Activated T-cell treated with anti-CD3 and anti-CD28 coated beads for 48 hours (primary cell): Measurements from ENCODE around the gene TRPV4.

Source experiments
- DNase-seq: peaks from one replicate; pipeline ENCODE4 v3.0.0-alpha.2; 2020; ENCODE audit warnings: low read depth

TRPV4 gene

GRCh38 chr12:109739747-109740693, 93.2 kb downstream of the TRPV4 start:
- no peak for DNase-seq

DNA sequence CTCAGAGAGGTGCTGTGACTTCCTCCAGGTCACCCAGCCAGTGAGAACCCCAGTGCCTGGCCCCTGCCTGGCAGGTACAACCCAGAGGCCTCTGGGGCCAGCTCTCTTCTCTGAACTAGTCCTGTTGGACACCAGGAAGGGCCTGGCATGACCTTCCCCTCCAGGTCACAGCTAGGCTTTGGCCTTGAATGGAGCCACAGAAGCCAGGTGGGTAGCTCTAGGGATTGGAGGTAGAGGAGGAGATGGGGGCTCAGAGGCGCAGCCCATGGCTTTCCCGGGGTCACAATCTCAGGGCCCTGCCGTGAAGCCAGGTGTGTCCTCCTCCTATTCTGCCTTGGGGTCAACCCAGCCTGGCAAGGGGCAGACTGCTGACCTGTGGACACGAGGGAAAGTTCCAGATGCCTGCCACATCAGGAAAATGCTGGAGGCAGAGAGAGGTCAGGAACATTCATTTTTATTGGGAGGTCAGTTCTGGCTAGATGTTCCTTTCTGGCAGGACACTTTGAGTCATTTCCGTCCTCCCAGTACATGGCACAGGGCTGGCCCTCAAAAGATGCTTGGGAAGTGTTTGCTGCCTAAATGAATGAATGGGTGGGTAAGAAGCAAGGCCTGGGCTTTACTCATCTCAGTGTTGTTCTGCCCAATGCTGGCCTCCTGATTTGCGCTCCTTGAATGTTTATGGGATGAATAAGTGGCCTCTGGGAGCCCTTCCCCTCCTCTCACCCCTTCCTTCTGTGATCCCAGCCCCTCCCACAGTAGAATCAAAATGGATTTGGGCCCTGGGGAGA, 94.1 kb downstream of the TRPV4 start:
- no peak for DNase-seq

DNA sequence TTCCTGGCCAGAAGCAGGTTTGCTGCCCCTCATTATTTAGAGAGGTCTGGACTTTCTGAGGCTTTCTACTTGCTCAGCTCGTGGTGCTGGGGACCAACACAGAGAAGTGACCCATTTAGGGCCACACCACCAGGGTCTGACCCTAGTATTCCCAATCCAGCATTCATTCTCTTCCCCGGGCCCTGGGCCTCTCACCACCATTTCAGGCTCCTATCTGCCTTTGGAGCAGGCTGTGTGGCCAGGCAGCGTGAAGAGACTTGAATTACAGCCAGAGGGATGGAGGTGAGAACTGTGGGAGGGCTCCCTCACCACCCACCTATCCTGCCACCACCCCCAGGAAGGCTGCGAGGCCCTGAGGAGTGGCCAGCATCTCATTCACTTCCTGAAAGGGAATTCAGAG, 95.0 kb downstream of the TRPV4 start:
- no peak for DNase-seq

DNA sequence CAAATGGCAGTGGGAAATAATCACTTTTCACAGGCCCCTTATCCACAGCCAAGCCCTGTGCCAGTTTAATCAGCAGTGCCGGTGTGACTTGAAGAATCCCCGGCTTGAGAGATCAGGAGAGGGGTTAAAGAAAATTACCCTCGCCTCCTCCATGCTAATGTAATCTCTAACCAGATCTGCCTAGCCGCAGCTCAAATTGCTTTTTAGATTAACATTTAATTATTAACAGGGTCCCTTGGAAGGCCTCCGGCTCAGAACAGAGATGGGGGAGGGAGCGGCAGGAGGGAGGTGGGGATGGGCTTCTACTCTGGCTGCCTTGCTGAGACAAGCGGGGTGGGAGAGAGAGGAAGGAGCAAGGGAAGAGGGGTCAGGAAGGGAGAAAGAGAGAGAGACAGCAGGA, 95.6 kb downstream of the TRPV4 start:
- DNase-seq: no peak

GRCh38 chr12:109737126-109737525, 96.1 kb downstream of the TRPV4 start:
- DNase-seq: no peak

GRCh38 chr12:109736552-109737108, 96.6 kb downstream of the TRPV4 start:
- DNase-seq: no peak

DNA sequence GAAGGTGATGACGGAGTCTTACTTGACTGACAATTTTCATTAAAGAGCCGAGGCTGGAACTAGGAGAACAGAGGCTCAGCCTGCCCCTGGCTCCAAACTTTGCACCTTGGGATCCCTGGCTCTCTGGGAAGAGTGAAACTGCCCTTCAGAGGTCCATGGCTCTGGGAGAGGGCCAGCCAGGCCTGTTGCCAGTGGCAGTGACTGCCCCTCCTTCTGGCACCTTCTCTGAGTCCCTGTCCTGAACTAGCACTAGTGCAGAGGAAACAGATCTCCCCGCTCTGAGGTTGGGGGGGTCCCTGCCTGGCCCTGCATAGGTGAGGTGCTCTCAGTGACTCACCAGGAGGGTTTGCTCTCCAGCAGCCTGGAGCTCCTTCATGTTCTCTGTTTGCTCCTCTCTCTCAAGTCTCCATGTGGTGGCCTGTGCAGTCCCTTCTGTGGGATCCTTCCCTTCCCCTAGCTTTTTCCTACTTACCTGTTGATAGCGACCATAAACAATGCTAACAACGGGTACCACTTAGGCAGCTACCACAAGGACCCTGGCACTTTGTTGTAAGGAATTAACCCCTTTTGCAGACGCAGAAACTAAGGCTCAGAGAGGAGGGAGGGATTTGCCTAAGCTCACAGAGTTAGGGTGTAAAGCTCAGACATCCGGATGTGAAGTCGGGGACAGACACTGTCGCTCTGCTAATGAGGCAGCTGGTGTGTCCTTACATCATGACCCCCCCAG, 97.2 kb downstream of the TRPV4 start:
- DNase-seq: no peak

DNA sequence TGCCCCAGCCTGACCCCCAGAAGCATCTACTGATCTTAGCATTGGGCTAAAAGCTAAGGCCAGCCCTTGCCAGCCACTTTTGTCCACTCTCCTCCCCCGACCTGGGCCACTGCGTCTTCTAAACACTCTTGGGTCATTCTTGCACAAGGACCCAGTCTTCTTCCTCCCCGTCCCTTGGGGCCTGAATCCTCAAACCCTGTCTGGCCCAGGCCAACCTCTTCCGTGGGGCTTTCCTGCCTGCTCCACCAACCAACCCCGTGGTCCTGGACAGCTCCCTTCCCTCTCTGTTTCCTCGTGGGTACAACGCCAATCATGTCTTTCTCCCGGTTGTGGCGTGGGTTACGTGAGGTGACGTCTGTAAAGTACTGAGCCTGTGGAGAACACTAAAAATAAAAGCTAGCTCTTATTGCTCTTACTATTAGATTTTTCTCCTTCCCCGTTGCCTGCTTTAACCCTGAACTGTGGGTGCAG, 98.1 kb downstream of the TRPV4 start:
- no peak for DNase-seq

DNA sequence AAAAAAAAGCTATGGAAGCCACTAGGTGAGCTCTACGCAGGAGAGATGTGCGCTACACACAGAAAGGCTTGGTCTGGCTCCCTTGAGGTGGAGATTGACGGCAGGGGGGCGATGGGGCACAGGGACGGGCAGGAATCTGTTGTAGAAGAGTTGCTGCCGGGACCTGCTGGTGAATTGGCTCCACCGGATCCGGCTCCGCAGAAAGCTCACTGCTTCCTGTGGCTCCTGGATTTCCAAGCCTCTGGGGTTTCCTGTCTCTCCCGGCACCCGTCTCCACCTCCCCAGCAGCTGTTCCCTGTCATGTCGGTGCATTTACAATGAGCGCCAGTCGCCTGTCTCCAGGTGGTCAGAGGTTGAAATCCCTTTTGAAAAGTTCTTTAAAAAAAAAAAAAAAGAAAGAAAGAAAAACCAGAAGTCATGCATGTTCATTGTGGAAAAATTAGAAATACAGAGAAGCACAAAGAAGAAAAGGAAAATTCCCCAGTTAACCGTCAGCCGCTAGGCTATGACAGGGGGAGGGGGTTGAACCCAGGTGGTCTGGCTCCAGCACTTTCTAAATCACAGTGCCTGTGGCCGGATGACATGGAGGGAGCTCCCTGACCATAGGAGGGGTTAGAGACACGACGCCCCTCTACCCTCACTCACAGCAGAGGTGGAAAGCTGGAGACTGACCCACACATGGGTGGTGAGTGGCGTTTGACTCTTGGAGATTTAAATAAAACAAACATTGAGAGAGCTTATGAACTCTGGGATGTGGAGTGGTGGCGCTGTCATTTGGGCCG, 98.8 kb downstream of the TRPV4 start:
- no peak for DNase-seq
